NOMO-1 treated with DMSO at 0.1 percent for 48 hours (cell line): ENCODE results near the gene PSEN1.
"Not testable (repeated sequence)": the region's sequence is repeated elsewhere in the genome, so short reads cannot be mapped to it uniquely, and the experiment has no call there.

Experiments used
- DNase-seq: peaks from one replicate; lab custom pipeline; 2025; ENCODE audit not compliant: unreplicated experiment; lab: John Stamatoyannopoulos, UW

The PSEN1 gene

GRCh38 chr14:73162251-73162650 lies 25.9 kb downstream of the PSEN1 start:
- no peak for DNase-seq

DNA sequence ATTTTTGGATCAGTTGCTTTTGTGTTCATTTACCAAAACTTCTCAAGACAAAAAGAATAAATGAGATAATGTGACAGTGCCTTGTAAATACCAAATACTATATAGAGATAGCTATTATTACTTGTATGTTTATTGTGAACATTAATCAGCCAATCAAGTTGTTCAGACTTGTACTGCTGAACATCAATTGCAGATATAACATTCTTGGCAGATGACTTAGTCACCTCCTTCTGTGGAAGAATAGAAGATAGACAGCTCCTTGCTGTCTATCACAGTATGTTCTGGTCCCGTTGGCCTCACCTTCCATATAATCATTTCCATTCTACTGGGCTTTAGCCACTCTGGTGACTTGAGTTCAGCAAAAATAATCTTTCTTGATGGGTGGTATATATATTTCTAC lies 30.1 kb downstream of the PSEN1 start:
- no peak for DNase-seq

- no peak for DNase-seq
Measured at GRCh38 chr14:73167727-73168126, 31.4 kb downstream of the PSEN1 start.

- DNase-seq, result no peak
Measured at GRCh38 chr14:73168274-73168673, 32.0 kb downstream of the PSEN1 start.

DNA sequence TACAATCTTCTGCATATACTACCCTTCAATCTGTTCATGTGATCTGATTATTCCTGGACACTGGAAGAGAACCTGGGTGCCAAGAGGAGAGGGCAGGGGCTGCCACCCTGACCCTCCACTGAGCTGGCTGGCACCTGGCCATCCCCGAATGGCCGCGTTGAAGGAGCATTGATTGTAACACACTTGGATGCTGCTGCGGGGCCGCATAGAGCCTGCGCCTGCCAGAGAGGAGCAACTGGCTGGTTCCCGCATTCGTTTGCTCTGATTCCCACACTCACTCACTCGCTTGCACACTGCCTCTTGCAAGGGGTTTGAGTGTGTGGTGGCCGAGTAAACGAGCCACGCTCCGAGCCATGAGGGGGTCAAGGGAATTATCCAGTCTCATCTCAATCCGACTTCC lies 32.4 kb downstream of the PSEN1 start:
- DNase-seq, result no peak

DNA sequence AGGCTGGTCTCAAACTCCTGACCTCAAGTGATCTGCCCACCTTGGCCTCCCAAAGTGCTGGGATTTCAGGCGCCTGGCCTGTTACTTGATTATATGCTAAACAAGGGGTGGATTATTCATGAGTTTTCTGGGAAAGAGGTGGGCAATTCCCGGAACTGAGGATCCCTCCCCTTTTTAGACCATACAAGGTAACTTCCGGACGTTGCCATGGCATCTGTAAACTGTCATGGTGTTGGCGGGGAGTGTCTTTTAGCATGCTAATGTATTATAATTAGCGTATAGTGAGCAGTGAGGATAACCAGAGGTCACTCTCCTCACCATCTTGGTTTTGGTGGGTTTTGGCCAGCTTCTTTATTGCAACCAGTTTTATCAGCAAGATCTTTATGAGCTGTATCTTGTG lies 33.5 kb downstream of the PSEN1 start:
- not testable (repeated sequence) for DNase-seq

GRCh38 chr14:73170686-73171085 lies 34.4 kb downstream of the PSEN1 start:
- DNase-seq, result no peak

DNA sequence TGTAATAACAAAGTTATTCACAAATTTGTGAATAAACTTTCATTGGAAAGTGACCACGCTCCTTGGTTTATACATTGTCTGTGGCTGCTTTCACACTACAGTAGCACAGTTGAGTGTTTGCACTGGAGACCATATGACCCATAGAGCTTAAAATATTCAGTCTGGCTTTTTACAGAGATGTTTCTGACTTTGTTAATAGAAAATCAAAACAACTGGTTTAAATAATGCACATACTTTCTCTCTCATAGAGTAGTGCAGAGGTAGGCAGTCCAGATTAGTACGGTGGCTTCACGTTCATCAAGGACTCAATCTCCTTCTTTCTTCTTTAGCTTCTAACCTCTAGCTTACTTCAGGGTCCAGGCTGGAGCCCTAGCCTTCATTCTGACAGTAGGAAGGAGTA lies 36.2 kb downstream of the PSEN1 start:
- no peak for DNase-seq

DNA sequence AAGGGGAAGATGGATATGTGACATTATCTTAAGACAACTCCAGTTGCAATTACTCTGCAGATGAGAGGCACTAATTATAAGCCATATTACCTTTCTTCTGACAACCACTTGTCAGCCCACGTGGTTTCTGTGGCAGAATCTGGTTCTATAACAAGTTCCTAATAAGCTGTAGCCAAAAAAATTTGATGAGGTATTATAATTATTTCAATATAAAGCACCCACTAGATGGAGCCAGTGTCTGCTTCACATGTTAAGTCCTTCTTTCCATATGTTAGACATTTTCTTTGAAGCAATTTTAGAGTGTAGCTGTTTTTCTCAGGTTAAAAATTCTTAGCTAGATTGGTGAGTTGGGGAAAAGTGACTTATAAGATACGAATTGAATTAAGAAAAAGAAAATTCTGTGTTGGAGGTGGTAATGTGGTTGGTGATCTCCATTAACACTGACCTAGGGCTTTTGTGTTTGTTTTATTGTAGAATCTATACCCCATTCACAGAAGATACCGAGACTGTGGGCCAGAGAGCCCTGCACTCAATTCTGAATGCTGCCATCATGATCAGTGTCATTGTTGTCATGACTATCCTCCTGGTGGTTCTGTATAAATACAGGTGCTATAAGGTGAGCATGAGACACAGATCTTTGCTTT lies 36.9 kb downstream of the PSEN1 start:
- DNase-seq, result peak; percentile 36

DNA sequence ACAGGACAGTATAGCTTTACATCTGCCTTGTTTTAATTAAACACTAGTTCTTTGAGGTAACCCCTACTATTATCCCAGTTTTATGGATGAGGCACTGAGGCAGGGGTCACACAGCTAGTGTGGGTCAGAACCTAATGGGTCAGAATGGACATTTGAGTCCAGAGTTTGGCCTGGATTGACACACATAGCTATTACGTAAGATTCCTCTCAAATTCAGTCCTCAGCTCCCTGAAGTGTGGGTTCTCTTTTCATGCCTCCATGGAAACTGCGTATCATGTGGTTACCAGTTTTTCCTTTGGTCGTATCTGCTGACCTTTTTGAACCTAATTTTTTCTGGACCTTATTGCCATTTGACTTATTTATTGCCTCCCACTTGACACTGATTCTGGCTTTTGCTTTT lies 40.4 kb downstream of the PSEN1 start:
- peak; percentile 29 for DNase-seq

DNA sequence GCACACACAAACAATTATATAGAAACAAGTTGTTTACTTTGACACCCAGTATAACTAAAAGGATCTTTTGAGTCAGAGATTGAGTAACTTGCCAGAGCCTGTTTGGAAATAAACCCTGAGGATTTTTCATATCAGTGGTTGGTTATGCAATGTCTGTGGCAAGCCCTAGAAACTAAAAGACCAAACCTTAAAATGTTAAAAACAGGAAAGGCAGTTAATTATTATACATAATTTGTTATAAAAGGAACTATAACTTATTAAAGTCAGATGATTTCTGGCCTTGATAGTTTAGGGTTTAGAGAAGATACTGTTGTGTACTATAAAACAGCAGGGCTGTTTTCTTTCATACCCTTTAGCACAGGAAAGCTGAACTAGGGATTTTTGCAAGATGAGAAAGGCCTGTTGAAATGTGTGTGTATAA lies 44.1 kb downstream of the PSEN1 start:
- DNase-seq, result peak; percentile 97

DNA sequence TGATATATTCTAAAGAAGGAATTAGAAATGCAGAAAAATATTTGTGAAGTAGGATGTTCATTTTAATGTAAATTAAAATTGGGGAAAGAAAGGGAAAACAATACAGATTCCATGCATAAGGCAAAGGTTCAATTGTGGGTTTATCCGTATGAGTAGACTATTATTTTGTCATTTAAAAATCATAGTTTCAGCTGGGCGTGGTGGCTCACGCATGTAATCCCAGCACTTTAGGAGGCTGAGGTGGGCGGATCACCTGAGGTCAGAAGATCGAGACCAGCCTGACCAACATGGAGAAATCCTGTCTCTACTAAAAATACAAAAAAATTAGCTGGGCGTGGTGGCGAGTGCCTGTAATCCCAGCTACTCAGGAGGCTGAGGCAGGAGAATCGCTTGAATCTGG lies 44.7 kb downstream of the PSEN1 start:
- not testable (repeated sequence) for DNase-seq

- DNase-seq, result no peak
Measured at GRCh38 chr14:73188501-73188911, 52.2 kb downstream of the PSEN1 start.

DNA sequence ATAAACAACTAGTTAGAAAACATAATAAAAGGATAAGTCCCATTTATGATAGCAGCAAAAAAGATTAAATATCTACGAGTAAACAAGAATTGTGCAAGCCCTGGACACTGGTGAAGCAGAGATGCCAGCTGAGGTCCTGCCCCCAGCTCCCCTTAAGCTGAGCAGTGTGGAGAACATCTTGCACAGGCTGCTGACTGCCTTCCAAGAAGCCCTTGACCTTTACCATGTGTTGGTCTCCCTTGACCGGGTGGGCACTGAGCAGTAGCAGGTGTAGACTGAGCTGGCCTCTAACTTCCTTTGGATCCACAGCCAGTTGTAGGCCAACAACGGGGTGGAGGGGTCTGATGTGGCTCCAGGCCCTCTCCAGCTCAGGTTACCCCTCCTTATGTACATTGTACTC lies 53.3 kb downstream of the PSEN1 start:
- no peak for DNase-seq

GRCh38 chr14:73191441-73191840 lies 55.1 kb downstream of the PSEN1 start:
- DNase-seq, result no peak

DNA sequence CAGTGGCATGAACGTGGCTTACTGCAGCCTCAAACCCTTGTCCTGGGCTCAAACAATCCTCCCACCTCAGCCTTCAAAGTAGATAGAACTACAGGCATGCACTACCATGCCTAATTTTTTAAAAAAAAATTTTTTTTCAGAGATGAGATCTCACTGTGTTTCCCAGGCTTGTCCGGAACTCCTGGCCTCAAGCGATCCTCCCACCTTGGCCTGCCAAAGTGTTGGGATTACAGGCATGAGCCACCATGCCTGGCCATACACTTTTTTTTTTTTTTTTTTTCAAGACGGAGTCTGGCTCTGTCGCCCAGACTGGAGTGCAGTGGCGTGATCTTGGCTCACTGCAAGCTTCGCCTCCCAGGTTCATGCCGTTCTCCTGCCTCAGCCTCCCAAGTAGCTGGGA lies 58.0 kb downstream of the PSEN1 start:
- DNase-seq, result not testable (repeated sequence)

GRCh38 chr14:73198253-73198652 lies 61.9 kb downstream of the PSEN1 start:
- no peak for DNase-seq

GRCh38 chr14:73203527-73203926 lies 67.2 kb downstream of the PSEN1 start:
- DNase-seq, result no peak

- no peak for DNase-seq
Measured at GRCh38 chr14:73207615-73208014, 71.3 kb downstream of the PSEN1 start.

DNA sequence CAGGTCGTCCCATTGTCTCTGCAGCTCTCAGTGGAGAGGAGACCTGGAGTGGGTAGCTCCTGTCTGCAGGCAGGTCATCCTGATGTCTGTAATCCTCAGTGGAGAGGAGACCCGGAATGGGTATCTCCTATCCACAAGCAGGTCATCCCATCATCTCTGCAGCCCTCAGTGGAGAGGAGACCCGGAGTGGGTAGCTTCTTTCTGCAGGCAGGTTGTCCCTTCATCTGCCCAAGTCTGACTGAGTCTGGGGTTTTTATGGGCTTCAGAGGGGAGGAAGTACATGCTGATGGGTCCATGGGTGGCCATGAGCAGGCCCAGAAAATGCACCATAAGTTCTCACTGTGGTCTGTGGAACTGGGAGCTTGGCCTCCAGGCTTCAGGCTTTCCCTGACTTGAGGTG lies 72.1 kb downstream of the PSEN1 start:
- DNase-seq, result no peak

- no peak for DNase-seq
Measured at GRCh38 chr14:73208846-73209245, 72.5 kb downstream of the PSEN1 start.

GRCh38 chr14:73209953-73210352 lies 73.6 kb downstream of the PSEN1 start:
- no peak for DNase-seq

DNA sequence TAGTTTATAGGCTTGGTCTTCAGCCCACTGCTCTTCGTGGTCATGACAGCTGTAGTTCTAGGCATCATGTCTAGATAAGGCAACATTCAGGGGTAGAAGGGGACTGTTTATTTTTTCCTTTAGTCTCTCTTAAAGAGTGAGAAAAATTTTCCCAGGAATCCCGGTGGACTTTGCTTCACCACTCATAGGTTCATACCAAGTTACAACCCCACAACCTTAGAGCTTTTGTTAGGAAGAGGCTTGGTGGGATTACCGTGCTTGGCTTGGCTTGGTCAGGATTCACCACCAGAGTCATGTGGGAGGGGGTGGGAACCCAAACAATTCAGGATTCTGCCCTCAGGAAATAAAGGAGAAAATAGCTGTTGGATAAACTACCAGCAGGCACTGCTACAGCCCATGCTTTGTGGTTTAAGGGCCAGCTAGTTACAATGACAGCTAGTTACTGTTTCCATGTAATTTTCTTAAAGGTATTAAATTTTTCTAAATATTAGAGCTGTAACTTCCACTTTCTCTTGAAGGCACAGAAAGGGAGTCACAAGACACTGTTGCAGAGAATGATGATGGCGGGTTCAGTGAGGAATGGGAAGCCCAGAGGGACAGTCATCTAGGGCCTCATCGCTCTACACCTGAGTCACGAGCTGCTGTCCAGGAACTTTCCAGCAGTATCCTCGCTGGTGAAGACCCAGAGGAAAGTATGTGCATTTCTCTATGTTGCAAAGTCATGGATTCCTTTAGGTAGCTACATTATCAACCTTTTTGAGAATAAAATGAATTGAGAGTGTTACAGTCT lies 75.1 kb downstream of the PSEN1 start:
- no peak for DNase-seq
